ENCODE measurements around the gene FOXD3.

The FOXD3 gene

DNA sequence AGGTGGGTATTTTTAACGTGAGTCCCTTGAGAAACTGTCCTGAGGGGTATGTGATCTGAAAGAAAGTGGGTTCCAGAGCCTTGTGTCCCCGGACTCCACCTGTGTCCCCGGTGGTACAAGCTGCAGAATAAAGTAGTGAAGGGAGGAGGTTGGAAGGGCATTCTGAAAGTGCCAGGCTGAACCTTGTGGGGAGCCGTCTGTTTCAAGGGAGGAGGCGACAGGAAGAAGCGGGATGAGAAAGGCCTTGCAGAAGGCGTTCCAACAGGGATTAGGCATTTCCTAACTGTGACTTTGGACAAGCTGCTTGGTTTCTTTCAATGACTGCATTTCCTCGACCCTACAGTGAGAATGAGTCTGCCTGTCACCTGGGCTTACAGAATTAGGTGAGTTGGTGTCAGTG, 5.8 kb downstream of the FOXD3 start:
- Histone ChIP-seq H3K4me3 (replicated peaks; ENCODE audit: insufficient read depth, low read length) (no peak overlapping the region), H3K27me3 (ENCODE audit: insufficient read depth, poor library complexity, severe bottlenecking) (peaks cover 68% of the 10 kb centered on the region), H3K27ac (replicated peaks) (no peak overlapping the region)
- TF ChIP-seq REST (IDR thresholded peaks at IDR 0.05; ENCODE audit: insufficient replicate concordance, low read depth) (no peak), POLR2AphosphoS5 (IDR thresholded peaks at IDR 0.05; ENCODE audit: low read depth) (no peak), SPI1 (IDR thresholded peaks at IDR 0.05; ENCODE audit: borderline replicate concordance, low read depth) (no peak), GABPA (IDR thresholded peaks at IDR 0.05; ENCODE audit: low read depth) (no peak)
- TF ChIP-seq, protein P1, sequence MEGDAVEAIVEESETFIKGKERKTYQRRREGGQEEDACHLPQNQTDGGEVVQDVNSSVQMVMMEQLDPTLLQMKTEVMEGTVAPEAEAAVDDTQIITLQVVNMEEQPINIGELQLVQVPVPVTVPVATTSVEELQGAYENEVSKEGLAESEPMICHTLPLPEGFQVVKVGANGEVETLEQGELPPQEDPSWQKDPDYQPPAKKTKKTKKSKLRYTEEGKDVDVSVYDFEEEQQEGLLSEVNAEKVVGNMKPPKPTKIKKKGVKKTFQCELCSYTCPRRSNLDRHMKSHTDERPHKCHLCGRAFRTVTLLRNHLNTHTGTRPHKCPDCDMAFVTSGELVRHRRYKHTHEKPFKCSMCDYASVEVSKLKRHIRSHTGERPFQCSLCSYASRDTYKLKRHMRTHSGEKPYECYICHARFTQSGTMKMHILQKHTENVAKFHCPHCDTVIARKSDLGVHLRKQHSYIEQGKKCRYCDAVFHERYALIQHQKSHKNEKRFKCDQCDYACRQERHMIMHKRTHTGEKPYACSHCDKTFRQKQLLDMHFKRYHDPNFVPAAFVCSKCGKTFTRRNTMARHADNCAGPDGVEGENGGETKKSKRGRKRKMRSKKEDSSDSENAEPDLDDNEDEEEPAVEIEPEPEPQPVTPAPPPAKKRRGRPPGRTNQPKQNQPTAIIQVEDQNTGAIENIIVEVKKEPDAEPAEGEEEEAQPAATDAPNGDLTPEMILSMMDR (IDR thresholded peaks at IDR 0.05; ENCODE audit: insufficient read depth, low read length): no peak
- DNase-seq (ENCODE audit: low read depth in 1 of 2, low spot score in 1 of 2): no peak

DNA sequence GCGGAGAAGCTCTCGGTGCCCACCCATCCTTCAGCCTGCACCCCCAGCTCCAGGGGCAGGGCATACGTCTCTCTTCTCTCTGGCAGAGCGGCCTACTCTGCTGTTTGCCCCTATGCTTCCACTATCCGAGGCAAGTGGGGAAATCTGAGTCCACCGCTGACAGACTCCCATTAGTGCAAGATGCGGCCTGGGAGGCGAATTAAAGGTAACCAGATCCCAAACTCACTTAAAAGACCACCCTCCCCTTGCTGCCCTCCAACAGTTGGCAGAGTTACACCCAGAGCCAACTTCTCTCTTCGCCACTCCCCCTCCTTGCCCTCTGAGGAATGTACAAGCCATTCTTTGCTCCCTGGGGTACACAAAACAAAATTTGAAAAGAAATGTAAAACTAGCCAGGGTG, 6.4 kb downstream of the FOXD3 start:
- TF ChIP-seq GABPA (IDR thresholded peaks at IDR 0.05; ENCODE audit: low read depth) (no peak), REST (IDR thresholded peaks at IDR 0.05; ENCODE audit: insufficient replicate concordance, low read depth) (no peak), SPI1 (IDR thresholded peaks at IDR 0.05; ENCODE audit: borderline replicate concordance, low read depth) (no peak), POLR2AphosphoS5 (IDR thresholded peaks at IDR 0.05; ENCODE audit: low read depth) (no peak)
- TF ChIP-seq, protein P1 (IDR thresholded peaks at IDR 0.05; ENCODE audit: insufficient read depth, low read length): no peak
- peaks cover 71% of the 10 kb centered on the region for H3K27me3 ChIP-seq (ENCODE audit: insufficient read depth, poor library complexity, severe bottlenecking)
- no peak overlapping the region for H3K4me3 ChIP-seq (replicated peaks; ENCODE audit: insufficient read depth, low read length)

DNA sequence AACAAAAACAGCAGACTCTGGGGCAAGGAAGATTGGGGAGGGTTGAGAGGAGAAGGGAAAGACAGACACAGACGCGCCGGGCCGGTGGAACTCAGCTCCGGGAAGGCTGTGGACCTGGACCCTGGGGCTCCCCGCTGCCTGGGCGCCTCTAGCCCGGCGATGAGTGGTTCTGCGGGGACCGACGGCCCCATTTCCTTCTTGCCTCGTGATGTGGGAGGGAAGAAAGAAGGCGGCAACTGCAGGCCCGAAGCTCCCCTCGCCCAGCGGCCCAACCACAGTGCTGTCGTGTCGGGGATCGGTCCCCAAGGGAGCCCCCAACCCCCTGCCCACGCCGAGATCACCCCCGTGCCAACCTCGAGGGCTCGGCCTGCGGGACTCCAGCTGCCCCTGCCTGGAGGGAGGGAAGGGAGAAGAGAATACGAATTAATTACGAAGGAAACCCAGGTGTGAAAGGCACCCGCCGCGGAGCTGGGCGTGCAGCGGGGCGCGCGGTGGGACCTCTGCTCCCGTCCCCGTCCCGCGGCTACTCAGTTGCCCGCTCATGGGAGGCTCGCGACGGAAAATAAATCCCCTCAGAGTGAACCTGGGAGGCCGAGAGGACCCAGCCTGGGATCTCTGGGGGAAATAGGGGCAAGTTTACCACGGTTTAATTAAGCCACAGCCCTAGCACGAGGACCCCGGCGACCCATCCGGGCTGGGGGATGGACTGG, 7.4 kb downstream of the FOXD3 start:
- H3K27me3 ChIP-seq (ENCODE audit: insufficient read depth, poor library complexity, severe bottlenecking): peaks cover 67% of the 10 kb centered on the region

More for the DNA sequence above, 6.4 kb downstream of the FOXD3 start:
- H3K27ac ChIP-seq (replicated peaks): no peak overlapping the region
- DNase-seq (ENCODE audit: low read depth in 1 of 2, low spot score in 1 of 2): no peak

More for the DNA sequence above, 7.4 kb downstream of the FOXD3 start:
- TF ChIP-seq GABPA (IDR thresholded peaks at IDR 0.05; ENCODE audit: low read depth): no peak
- TF ChIP-seq SPI1 (IDR thresholded peaks at IDR 0.05; ENCODE audit: borderline replicate concordance, low read depth): no peak
- TF ChIP-seq, protein P1 (IDR thresholded peaks at IDR 0.05; ENCODE audit: insufficient read depth, low read length): no peak
- no peak for TF ChIP-seq REST (IDR thresholded peaks at IDR 0.05; ENCODE audit: insufficient replicate concordance, low read depth)
- no peak for TF ChIP-seq POLR2AphosphoS5 (IDR thresholded peaks at IDR 0.05; ENCODE audit: low read depth)
- Histone ChIP-seq H3K27ac (replicated peaks) (no peak overlapping the region), H3K4me3 (replicated peaks; ENCODE audit: insufficient read depth, low read length) (0 out of 2 replicates have a peak overlapping the region, but pooled peaks have one; percentile 2)
- no peak for DNase-seq (ENCODE audit: low read depth in 1 of 2, low spot score in 1 of 2)

Measured in HL-60 (cell line).